HG03432 (cell line): ENCODE results near the gene PRR7.
A peak's percentile ranks its signal among the peaks of the same experiment; 100 is the strongest.

ENCODE experiments used
- ATAC-seq: cut with Tn5 transposase; IDR thresholded peaks from one replicate; pipeline ENCODE4 v1.9.1; 2021; ENCODE audit warnings: mild to moderate bottlenecking, moderate library complexity; ENCODE audit not compliant: unreplicated experiment

PRR7 gene

DNA sequence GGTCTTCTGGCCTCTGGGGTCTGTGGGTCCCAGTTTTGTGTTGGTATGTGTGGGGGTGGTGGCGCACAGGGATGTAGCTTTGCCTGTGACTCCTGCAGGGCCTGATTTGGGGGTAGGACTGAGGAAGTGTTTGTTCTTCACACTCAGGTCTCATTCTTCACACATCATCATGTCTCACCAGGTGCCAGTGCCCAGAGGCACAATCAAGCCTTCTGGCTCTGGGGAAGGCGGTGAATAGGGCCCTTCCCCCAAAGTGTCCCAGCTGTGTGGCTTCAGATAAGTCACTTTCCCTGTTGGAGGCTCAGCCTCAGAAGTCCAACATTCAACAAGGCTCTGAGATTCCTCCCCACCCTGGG, 21.7 kb downstream of the PRR7 start:
- ATAC-seq = no peak

- no peak for ATAC-seq
Observed at GRCh38 chr5:177468685-177469628, 22.3 kb downstream of the PRR7 start.

DNA sequence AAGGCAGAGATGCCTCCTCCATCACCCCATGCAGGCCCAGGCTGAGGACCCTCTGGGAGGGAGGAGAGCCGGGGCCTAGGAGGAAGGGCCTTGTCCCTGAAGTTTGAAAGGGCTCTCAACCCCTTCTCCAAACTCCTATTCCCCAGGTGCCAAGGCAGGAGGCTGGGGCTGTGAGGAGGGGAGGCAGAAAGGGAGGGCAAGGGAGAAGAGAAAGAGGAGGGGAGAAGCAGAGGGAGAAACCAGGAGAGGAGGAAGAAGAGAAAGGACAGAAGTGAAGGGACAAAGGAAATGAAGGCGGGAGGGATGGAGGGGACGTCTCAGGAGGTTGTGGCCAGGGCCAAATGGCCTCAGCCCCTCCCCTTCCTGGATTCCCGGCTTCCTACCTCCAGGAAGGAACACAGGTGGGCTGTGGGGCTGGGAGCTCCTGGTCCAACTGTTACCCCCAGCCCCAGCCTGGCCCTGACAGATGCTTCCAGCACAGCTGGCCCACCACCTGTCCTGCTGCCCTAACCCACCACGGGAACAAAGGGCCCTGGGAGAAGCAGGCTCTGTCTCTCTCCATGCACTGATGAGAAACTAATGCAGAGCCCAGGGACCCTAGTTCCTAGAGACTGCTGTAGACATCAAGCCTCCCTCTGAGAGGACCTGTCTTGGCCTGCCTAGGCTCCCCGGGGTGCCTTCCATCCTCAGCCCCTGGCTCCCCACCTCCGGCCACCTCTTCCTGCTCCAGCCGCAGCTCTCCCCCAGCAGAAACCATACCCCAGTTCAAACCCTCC, 23.3 kb downstream of the PRR7 start:
- no peak for ATAC-seq

GRCh38 chr5:177470759-177471536, 24.3 kb downstream of the PRR7 start:
- ATAC-seq = no peak

GRCh38 chr5:177471610-177472356, 25.2 kb downstream of the PRR7 start:
- ATAC-seq = no peak

GRCh38 chr5:177472460-177473442, 26.1 kb downstream of the PRR7 start:
- peak; percentile 39 for ATAC-seq

DNA sequence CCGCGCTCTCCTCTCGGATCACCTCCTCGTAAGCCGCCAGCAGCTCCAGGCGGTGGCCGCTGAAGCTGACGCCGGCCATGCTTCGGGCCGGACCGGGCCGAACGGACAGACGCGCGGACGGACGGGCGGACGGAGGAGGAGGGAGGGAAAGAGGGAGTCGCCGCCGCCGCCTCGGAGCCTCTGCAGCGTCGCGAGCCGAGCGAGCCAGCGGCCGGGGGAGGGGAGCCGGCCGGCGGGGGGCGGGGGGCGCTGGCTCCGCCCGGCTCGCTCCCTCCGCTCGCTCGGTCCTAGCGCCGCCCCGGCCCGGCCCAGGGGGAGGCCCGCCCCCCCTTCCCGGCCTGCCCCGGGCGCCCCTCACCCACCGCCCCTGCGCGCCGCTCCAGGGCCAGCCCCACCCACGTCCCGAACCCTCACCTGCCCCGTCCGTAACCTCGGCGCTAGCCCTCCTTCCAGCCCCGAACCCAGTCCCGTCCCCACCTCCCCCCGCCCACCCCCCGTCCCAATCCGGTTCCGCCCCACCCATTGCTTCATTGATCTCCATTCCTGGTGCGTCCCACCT, 26.9 kb downstream of the PRR7 start, which contains the start of gene DBN1:
Gene DBN1, minus strand, starts transcription at position 192 of the 559 bp plus-strand sequence. Its CDS starts 113 bp downstream, at position 79.
- no peak for ATAC-seq

DNA sequence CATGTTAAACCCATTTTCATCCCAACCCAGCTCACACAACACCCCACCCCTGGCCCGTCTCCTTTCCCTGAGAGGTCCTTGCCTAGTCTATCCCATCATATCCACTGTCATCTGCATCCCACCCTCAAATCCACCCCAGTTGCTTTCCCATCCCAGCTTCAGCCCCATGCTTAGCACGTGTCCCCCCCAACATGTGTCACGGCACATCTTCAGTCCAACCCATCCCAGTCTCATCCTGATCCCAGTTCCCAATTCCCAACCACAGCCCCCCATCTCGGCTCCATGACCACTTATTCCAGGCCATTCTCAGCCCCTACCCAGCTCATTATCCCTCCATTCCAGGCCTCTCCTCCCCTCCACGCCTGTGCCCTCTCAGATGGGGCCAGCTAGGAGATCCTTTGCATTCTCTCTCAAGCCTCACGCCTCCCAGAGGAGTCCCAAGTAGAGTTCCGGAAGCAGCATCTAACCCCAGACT, 27.4 kb downstream of the PRR7 start:
- no peak for ATAC-seq

- ATAC-seq = no peak
Observed at GRCh38 chr5:177474846-177475562, 28.4 kb downstream of the PRR7 start.

DNA sequence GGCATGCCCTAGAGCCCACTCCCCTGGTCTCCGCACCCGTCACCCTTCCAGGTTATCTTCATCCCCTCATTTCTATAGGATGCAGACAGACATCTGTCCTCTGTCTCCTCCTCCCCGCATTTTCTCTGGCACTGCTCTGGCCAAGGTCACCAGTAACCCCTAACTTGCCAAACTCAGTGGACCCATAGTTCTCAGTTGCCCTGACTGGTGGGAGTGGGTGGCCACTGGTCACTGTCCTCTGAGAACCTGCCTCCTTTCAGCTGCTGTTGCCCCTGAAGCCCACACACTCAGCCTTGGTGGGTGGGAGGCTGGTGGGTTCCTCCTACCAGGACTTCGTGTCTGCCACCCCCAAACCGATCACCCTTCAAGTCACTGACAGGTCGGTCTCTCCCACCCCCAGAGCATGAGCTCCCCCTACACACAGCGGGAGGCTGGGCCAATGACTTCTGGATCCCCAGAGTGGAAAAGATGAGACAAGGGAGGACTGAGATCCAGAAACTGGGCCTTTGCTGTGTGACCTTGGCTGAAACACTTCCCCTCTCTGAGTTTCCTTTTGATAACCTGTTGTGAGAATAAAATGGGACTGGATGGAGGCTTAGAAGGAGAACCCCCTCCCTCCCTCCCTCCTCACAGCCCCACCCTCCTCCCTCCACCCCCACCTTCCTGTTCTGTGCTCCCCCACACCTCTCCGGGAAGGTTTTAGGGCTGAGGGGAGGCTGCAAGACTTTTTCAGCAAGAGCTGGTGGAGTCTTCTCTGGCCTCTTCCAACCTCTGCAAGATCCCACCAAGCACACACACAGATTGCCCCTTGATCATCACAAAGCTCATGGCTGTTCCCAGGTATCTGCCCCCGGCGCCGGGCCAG, 29.2 kb downstream of the PRR7 start:
- no peak for ATAC-seq

DNA sequence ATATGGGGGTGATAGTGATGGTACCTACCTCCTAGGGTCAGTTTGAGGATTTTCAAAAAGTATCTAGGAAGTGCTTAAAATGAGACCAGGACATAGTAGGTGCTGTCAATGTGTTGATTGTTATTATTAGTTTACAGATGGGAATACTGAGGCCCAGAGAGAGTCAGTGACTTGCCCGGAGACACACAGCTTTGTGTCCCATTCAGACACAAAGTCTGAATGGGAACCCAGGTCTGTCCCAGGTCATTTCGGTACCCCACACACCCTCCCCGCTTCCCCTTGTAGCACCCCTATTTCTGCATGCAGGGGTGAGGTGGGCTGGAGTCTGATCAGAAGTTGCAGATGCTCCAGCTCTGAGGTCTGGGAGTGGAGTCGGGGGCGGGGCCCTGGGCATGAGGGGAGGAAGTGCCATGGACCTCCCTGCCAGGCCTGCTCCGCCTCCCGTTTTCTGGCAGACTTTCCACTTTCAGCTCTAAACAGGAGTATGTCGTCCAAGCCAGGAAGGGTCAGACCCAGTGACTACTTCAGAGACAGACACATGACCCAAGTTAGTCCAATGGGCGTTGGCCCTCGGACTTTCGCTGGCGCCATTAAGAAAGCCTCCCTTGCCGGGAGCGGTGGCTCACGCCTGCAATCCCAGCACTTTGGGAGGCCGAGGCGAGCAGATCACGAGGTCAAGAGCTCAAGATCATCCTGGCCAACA, 30.1 kb downstream of the PRR7 start:
- ATAC-seq = no peak

- ATAC-seq = no peak
Observed at GRCh38 chr5:177477701-177478477, 31.3 kb downstream of the PRR7 start.

DNA sequence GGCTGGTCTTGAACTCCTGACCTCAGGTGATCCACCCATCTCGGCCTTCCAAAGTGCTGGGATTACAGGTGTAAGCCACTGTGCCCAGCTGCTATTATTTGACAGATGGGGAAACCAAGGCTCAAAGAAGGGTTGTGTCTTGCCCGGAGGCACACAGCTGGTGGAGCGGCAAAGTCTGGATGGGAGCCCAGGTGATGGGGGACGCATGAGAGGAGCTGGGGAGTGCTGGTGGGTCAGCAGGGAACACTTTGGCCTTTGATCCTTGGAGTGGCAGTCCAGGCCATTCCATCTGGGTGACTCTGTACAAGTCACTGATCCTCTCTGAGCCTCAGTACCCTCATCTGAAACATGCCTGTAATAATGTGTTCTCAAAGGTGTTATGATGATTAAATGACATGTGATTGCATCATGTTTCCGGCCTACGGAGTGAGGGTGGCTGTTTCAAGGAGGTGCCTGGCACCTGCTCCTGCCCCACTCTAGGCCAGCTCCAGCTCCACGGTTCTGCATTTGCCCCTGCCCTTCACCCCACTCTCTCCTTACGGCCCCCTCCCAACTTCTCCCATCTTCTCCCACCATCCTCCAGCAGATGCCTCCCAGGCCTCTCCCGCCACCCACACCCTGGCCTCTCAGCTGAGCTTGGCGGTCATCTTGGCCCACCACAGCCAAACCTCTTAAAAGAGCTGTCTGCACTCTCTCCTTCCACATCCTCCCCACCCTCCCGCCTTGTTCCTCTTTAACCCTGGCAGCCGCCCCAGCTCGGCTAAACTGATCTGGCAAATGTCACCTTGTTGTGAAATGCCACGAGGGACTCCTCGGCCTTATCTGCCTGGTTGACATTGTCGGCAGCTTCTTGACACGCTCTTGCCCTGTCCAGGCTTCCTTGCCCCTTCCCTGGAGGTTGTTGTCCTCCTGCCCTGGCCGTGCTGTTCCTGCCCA, 32.4 kb downstream of the PRR7 start:
- no peak for ATAC-seq

- ATAC-seq = no peak
Observed at GRCh38 chr5:177479774-177480173, 33.2 kb downstream of the PRR7 start.

DNA sequence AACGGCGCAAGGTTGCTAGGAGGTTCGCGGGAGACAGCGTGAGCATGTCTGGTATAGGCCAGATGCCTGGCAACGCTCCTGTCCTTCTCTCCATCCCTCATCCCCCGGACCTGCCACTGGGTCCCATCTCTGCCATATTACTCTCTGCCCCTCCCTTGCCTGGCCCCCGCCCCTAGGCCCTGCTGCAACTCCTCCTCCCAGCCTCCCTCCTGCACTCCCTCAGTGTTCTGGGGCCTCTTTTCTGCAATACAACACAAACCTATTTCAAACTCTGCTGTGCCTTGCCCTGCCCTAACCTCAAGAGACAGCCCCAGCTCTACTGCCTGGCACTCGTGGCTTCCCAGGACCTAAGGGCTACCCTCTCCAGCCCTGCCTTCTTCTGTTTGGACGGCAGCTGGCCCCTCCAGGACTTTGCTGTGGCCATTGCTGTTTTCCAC, 35.8 kb downstream of the PRR7 start:
- ATAC-seq = no peak
